ENCODE results near the gene SLC22A7. TPM values are rescaled to one million over a fixed set of nuclear protein-coding genes. Genes with fewer than 3 reads are reported as not detected.

SLC22A7 gene
- total and polyA plus RNA-seq, 4 donors, result 143 to 495 (median 228) TPM

GRCh38 chr6:43301081-43301870 is 3.2 kb downstream of the SLC22A7 start:
- Histone ChIP-seq H3K9ac (ENCODE audit: low read depth in 1 of 2, low read length in 2 of 2) (peak overlapping the region; percentile 50 to 98), H3K27ac (ENCODE audit: low read depth in 1 of 2, low read length in 2 of 2) (no peak overlapping the region), H3K36me3 (ENCODE audit: control insufficient read depth in 4 of 4, insufficient read depth in 3 of 4, low read depth in 1 of 4, low read length in 3 of 4) (peaks cover 5 to 19% (median 10%) of the 10 kb centered on the region in 4 donors), H3K4me3 (ENCODE audit: low read depth in 1 of 3, low read length in 3 of 3) (peak overlapping the region; percentile 56 to 94 (median 76)), H3K9me3 (ENCODE audit: control insufficient read depth in 4 of 4, low read length in 3 of 4) (no peaks in the 10 kb centered on the region), H3K4me1 (ENCODE audit: control insufficient read depth in 4 of 4, insufficient read depth in 4 of 4, low read length in 3 of 4) (peaks cover 8 to 62% (median 46%) of the 10 kb centered on the region in 4 donors), H3K27me3 (ENCODE audit: control insufficient read depth in 4 of 4, insufficient read depth in 4 of 4, low read length in 3 of 4) (no peaks in the 10 kb centered on the region)
- 52% methylated on average over 15 of the region's 15 CpGs for WGBS
- no peak for TF ChIP-seq MAX (IDR thresholded peaks at IDR 0.05)
- TF ChIP-seq HNF4A (conservative IDR thresholded peaks at IDR 0.05), result no peak
- no peak for TF ChIP-seq HNF4G (IDR thresholded peaks at IDR 0.05)
- TF ChIP-seq ATF3 (IDR thresholded peaks at IDR 0.05), result no peak
- TF ChIP-seq TAF1 (conservative IDR thresholded peaks at IDR 0.05), result no peak
- TF ChIP-seq NR2F2 (IDR thresholded peaks at IDR 0.05), result no peak
- TF ChIP-seq RAD21 (IDR thresholded peaks at IDR 0.05), result no peak
- no peak for TF ChIP-seq ZBTB33 (IDR thresholded peaks at IDR 0.05)
- TF ChIP-seq EGR1 (IDR thresholded peaks at IDR 0.05; ENCODE audit: low read depth in 2 of 2), result no peak
- TF ChIP-seq FOXA2 (IDR thresholded peaks at IDR 0.05), result no peak
- no peak for TF ChIP-seq REST (IDR thresholded peaks at IDR 0.05)
- TF ChIP-seq SP1 (IDR thresholded peaks at IDR 0.05), result no peak
- no peak for TF ChIP-seq JUND (IDR thresholded peaks at IDR 0.05)
- no peak for TF ChIP-seq CTCF (IDR thresholded peaks at IDR 0.05; ENCODE audit: low read depth, low read length, missing input control)
- DNase-seq (ENCODE audit: low spot score), result no peak

- WGBS, result 73% methylated on average over 19 of the region's 19 CpGs
- H3K27me3 ChIP-seq (ENCODE audit: control insufficient read depth in 4 of 4, insufficient read depth in 4 of 4, low read length in 3 of 4), result no peaks in the 10 kb centered on the region
- DNase-seq (ENCODE audit: low spot score), result no peak
- no peak overlapping the region for H3K9ac ChIP-seq (ENCODE audit: low read depth in 1 of 2, low read length in 2 of 2)
- H3K4me3 ChIP-seq (ENCODE audit: low read depth in 1 of 3, low read length in 3 of 3), result no peak overlapping the region
- peaks cover 8 to 58% (median 43%) of the 10 kb centered on the region in 4 donors for H3K4me1 ChIP-seq (ENCODE audit: control insufficient read depth in 4 of 4, insufficient read depth in 4 of 4, low read length in 3 of 4)
- no peaks in the 10 kb centered on the region for H3K9me3 ChIP-seq (ENCODE audit: control insufficient read depth in 4 of 4, low read length in 3 of 4)
- peaks cover 5 to 19% (median 10%) of the 10 kb centered on the region in 4 donors for H3K36me3 ChIP-seq (ENCODE audit: control insufficient read depth in 4 of 4, insufficient read depth in 3 of 4, low read depth in 1 of 4, low read length in 3 of 4)
- H3K27ac ChIP-seq (ENCODE audit: low read depth in 1 of 2, low read length in 2 of 2), result no peak overlapping the region
- TF ChIP-seq MAX (IDR thresholded peaks at IDR 0.05), result no peak
- TF ChIP-seq GABPA (IDR thresholded peaks at IDR 0.05 in 1 of 2, conservative IDR thresholded peaks at IDR 0.05 in 1 of 2), result no peak
- no peak for TF ChIP-seq CTCF (IDR thresholded peaks at IDR 0.05; ENCODE audit: low read depth, low read length, missing input control)
- no peak for TF ChIP-seq SP1 (IDR thresholded peaks at IDR 0.05)
- TF ChIP-seq HNF4G (IDR thresholded peaks at IDR 0.05), result no peak
- no peak for TF ChIP-seq FOXA2 (IDR thresholded peaks at IDR 0.05)
- TF ChIP-seq RXRA (IDR thresholded peaks at IDR 0.05), result no peak
- no peak for TF ChIP-seq ZBTB33 (IDR thresholded peaks at IDR 0.05)
- no peak for TF ChIP-seq FOXA1 (IDR thresholded peaks at IDR 0.05)
- no peak for TF ChIP-seq RAD21 (IDR thresholded peaks at IDR 0.05)
- no peak for TF ChIP-seq NR2F2 (IDR thresholded peaks at IDR 0.05)
Observed at GRCh38 chr6:43302126-43302525, 4.1 kb downstream of the SLC22A7 start.

All from liver (tissue), 9 donors.